Measurements from ENCODE around the gene PDZRN3.

- TF ChIP-seq MXI1 (IDR thresholded peaks at IDR 0.05; ENCODE audit: low read depth, low read length) (no peak), MAX (IDR thresholded peaks at IDR 0.05; ENCODE audit: low read depth) (no peak), GABPA (IDR thresholded peaks at IDR 0.05; ENCODE audit: low read depth) (no peak), USF2 (IDR thresholded peaks at IDR 0.05; ENCODE audit: borderline replicate concordance, low read depth, low read length) (no peak), RAD21 (IDR thresholded peaks at IDR 0.05; ENCODE audit: low read length) (no peak), POLR2AphosphoS5 (IDR thresholded peaks at IDR 0.05; ENCODE audit: low read depth, low read length) (no peak), CHD2 (IDR thresholded peaks at IDR 0.05; ENCODE audit: low read length, partially characterized antibody) (no peak), CTCF (IDR thresholded peaks at IDR 0.05) (no peak), REST (IDR thresholded peaks at IDR 0.05; ENCODE audit: low read depth, low read length) (no peak), YY1 (IDR thresholded peaks at IDR 0.05; ENCODE audit: low read depth) (no peak), TEAD4 (IDR thresholded peaks at IDR 0.05; ENCODE audit: borderline replicate concordance, insufficient read depth) (no peak), EZH2phosphoT487 (IDR thresholded peaks at IDR 0.05; ENCODE audit: borderline replicate concordance, low read depth) (no peak), TAF1 (IDR thresholded peaks at IDR 0.05; ENCODE audit: borderline replicate concordance, low read depth, low read length) (no peak), JUND (IDR thresholded peaks at IDR 0.05) (no peak)
Observed at GRCh38 chr3:73609315-73609641, 15.5 kb downstream of the PDZRN3 start.

All from SK-N-SH (cell line).